ENCODE data around the gene EEF1AKMT1.

Gene EEF1AKMT1, protein sequence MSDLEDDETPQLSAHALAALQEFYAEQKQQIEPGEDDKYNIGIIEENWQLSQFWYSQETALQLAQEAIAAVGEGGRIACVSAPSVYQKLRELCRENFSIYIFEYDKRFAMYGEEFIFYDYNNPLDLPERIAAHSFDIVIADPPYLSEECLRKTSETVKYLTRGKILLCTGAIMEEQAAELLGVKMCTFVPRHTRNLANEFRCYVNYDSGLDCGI

DNA sequence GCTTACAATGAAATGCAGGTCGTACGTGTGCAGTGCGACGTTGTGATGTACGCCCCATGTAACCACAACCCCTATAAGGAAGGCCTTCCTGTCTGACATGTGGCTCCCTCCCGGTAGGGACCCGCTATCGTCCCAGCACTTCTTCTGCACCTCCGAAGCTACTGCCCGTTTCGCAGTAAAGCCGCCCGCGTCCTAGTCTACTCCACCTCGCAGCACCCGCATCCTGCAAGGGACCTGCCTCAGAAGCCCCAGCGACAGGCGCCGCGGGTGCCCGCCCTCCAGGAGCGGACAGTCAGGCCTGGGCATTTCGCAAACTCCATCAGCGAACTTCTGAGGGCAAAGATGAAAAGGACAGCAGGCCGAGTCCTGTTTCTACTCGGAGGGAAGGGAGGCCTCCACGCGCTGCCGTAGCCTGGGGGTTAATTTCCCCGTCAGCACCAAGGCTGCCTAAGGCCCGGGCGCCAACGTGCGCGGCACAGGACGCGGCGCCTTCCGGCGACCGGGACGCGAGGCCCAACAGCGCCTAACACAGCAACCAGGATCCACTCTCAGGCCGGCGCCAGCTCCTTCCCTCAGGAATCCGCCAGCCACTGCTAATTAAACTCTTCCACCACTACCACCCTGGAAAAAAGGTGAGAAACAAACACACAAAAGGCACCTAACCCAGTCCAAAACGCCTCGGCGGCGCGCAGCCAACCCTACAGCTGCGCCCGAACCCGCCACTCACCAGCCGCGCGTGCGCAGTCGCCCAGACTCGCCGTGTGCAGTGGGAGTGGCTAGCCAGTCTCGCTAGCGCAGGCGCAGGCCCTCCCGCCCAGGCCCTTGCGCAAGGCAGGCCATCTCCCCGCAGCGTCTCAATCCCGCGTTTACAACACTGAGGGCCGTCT, at the start of gene EEF1AKMT1:
Gene EEF1AKMT1 (minus strand): TSS at position 768 of the 887 bp plus-strand sequence. CDS start 16,363 bp downstream, outside the sequence.
- peaks cover 21% of the 10 kb centered on the region for H3K4me1 Mint-ChIP-seq
- no peaks in the 10 kb centered on the region for H3K27me3 Mint-ChIP-seq (ENCODE audit: low read depth)
- TF ChIP-seq, protein P1, sequence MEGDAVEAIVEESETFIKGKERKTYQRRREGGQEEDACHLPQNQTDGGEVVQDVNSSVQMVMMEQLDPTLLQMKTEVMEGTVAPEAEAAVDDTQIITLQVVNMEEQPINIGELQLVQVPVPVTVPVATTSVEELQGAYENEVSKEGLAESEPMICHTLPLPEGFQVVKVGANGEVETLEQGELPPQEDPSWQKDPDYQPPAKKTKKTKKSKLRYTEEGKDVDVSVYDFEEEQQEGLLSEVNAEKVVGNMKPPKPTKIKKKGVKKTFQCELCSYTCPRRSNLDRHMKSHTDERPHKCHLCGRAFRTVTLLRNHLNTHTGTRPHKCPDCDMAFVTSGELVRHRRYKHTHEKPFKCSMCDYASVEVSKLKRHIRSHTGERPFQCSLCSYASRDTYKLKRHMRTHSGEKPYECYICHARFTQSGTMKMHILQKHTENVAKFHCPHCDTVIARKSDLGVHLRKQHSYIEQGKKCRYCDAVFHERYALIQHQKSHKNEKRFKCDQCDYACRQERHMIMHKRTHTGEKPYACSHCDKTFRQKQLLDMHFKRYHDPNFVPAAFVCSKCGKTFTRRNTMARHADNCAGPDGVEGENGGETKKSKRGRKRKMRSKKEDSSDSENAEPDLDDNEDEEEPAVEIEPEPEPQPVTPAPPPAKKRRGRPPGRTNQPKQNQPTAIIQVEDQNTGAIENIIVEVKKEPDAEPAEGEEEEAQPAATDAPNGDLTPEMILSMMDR (IDR thresholded peaks at IDR 0.05; ENCODE audit: unreplicated experiment in 3 of 3) = no peak
- H3K9me3 Mint-ChIP-seq = peaks cover 30% of the 10 kb centered on the region
- peak within 1 kb of the TSS; percentile 90 to 99 (median 94) for H3K4me3 Mint-ChIP-seq
- H3K27ac Mint-ChIP-seq = peak within 1 kb of the TSS; percentile 96 to 98 (median 97)
- H3K36me3 Mint-ChIP-seq (ENCODE audit: low read depth) = peaks cover 39% of the 10 kb centered on the region

DNA sequence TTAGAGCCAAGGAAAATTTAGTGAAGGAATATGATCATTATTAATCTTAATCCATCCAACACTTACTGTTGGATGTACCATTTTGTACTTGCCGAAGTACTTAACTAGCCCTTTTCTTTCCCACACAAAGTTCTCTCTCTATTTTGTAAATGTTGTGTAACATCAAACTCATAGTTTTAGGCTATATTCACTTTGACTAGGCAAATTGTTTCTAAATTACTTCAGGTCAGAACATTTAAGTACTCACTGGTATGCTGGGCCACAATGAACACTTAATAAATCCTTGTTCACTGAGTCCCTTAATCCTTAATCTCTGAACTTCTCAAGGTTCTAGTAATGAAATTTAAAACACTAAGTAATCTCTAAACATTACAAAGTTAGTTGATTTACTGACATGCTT, 49.3 kb upstream of the EEF1AKMT1 start:
- H3K9me3 Mint-ChIP-seq = no peaks in the 10 kb centered on the region
- peaks cover 6% of the 10 kb centered on the region for H3K36me3 Mint-ChIP-seq (ENCODE audit: low read depth)
- TF ChIP-seq, protein P1 (IDR thresholded peaks at IDR 0.05; ENCODE audit: unreplicated experiment in 3 of 3) = no peak
- H3K4me1 Mint-ChIP-seq = peaks cover 40% of the 10 kb centered on the region
- H3K4me3 Mint-ChIP-seq = peak overlapping the region in 1 of 3 experiments; percentile 76
- H3K27ac Mint-ChIP-seq = peak overlapping the region; percentile 36 to 56 (median 49)
- H3K27me3 Mint-ChIP-seq (ENCODE audit: low read depth) = no peaks in the 10 kb centered on the region

DNA sequence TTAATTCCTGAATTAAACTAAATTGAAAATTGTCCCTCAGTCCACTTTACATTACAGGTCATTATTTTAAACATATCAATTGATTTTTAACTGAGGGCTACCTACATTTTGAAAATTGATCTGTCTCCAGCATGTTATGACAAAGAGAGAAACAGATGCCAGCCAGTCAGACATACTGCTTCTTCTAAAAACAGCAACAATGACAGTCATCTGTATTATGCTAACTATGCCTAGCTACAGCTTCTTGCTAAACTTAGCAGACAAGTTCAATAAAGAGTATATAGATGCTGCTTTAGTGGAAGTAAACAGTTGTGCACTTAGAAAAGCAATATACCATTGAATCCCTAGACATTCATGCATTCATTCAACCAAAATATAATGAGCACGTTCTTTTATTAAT, 48.6 kb upstream of the EEF1AKMT1 start:
- Mint-ChIP-seq H3K27me3 (ENCODE audit: low read depth) (no peaks in the 10 kb centered on the region), H3K9me3 (no peaks in the 10 kb centered on the region), H3K4me3 (peak overlapping the region in 2 of 3 experiments; percentile 37 to 81), H3K27ac (no peak overlapping the region), H3K4me1 (peaks cover 42% of the 10 kb centered on the region), H3K36me3 (ENCODE audit: low read depth) (peaks cover 9% of the 10 kb centered on the region)
- TF ChIP-seq, protein P1 (IDR thresholded peaks at IDR 0.05; ENCODE audit: unreplicated experiment in 3 of 3) = no peak

DNA sequence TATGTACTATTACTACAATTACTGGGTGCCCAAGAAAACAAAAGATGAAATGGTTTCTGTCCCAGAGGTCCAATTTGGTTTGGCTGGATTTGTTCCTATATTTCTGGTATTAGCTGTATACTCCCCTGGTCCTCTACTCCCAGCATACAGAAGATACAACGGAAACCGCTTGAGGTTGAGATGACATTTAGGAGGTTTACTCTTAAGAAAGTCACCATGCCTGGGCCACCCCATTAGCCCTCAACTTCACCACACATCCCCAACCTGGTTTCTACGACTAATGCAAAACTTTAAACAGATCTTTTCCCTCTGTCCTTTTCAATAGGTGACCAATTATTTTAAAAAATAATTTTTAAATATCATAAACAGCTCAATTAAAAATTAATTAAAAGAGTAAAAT, 46.0 kb upstream of the EEF1AKMT1 start:
- Mint-ChIP-seq H3K36me3 (ENCODE audit: low read depth) (peaks cover 9% of the 10 kb centered on the region), H3K4me1 (peaks cover 53% of the 10 kb centered on the region), H3K27ac (no peak overlapping the region), H3K4me3 (peak overlapping the region in 2 of 3 experiments; percentile 27 to 61), H3K27me3 (ENCODE audit: low read depth) (no peaks in the 10 kb centered on the region), H3K9me3 (no peaks in the 10 kb centered on the region)
- TF ChIP-seq, protein P1 (IDR thresholded peaks at IDR 0.05; ENCODE audit: unreplicated experiment in 3 of 3) = no peak

DNA sequence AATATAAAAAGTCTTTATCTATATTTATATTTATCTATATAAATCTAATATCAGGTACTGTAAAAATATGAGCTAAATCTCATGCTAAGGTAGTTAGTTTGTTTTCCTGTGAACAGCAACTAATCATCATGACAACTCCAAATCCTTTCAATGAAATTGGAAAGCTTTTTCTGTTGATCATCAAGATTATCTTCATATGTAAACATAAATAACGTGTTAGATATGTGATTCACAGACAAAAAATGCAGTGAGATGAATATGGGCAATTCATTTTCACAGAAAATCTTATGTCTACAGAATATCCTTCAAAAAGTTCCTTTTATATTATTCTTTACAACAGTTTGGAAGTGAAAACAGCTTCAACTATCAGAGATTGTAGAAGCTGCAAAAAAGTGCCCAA, 41.7 kb upstream of the EEF1AKMT1 start:
- H3K9me3 Mint-ChIP-seq = no peaks in the 10 kb centered on the region
- H3K36me3 Mint-ChIP-seq (ENCODE audit: low read depth) = peaks cover 27% of the 10 kb centered on the region
- H3K4me1 Mint-ChIP-seq = peaks cover 70% of the 10 kb centered on the region
- H3K27ac Mint-ChIP-seq = peak overlapping the region in 1 of 3 experiments; percentile 44
- H3K4me3 Mint-ChIP-seq = no peak overlapping the region
- no peaks in the 10 kb centered on the region for H3K27me3 Mint-ChIP-seq (ENCODE audit: low read depth)
- TF ChIP-seq, protein P1 (IDR thresholded peaks at IDR 0.05; ENCODE audit: unreplicated experiment in 3 of 3) = no peak

All from nephron (organoid).